Measurements from ENCODE around the gene UBA52.

Gene UBA52

GRCh38 chr19:18608805-18609716, 37.4 kb downstream of the UBA52 start:
- Histone ChIP-seq H3K4me3 (ENCODE audit: low read length in 2 of 2) (no peak overlapping the region), H3K27me3 (ENCODE audit: control insufficient read depth in 1 of 2, insufficient read depth in 2 of 2, low read length in 2 of 2) (peaks cover 60 to 91% of the 10 kb centered on the region in 2 donors), H3K36me3 (ENCODE audit: control insufficient read depth in 2 of 2, insufficient read depth in 2 of 2, low read length in 2 of 2) (no peaks in the 10 kb centered on the region), H3K9ac (ENCODE audit: low read length in 2 of 2) (no peak overlapping the region), H3K4me1 (ENCODE audit: control insufficient read depth, insufficient read depth, low read length) (peaks cover 33% of the 10 kb centered on the region), H3K9me3 (ENCODE audit: control insufficient read depth in 2 of 2, low read length in 2 of 2) (no peaks in the 10 kb centered on the region), H3K27ac (ENCODE audit: low read length) (no peak overlapping the region)

- no peak overlapping the region for H3K27ac ChIP-seq (ENCODE audit: low read length)
- H3K4me1 ChIP-seq (ENCODE audit: control insufficient read depth, insufficient read depth, low read length): peaks cover 33% of the 10 kb centered on the region
- H3K4me3 ChIP-seq (ENCODE audit: low read length in 2 of 2): no peak overlapping the region
Measured at GRCh38 chr19:18609717-18610051, 38.0 kb downstream of the UBA52 start.

GRCh38 chr19:18610245-18610555, 38.5 kb downstream of the UBA52 start:
- Histone ChIP-seq H3K27ac (ENCODE audit: low read length) (no peak overlapping the region), H3K9me3 (ENCODE audit: control insufficient read depth in 2 of 2, low read length in 2 of 2) (no peaks in the 10 kb centered on the region), H3K9ac (ENCODE audit: low read length in 2 of 2) (no peak overlapping the region), H3K36me3 (ENCODE audit: control insufficient read depth in 2 of 2, insufficient read depth in 2 of 2, low read length in 2 of 2) (no peaks in the 10 kb centered on the region), H3K4me1 (ENCODE audit: control insufficient read depth, insufficient read depth, low read length) (peaks cover 33% of the 10 kb centered on the region), H3K27me3 (ENCODE audit: control insufficient read depth in 1 of 2, insufficient read depth in 2 of 2, low read length in 2 of 2) (peaks cover 60 to 86% of the 10 kb centered on the region in 2 donors), H3K4me3 (ENCODE audit: low read length in 2 of 2) (no peak overlapping the region)

More at GRCh38 chr19:18609717-18610051, 38.0 kb downstream of the UBA52 start:
- H3K36me3 ChIP-seq (ENCODE audit: control insufficient read depth in 2 of 2, insufficient read depth in 2 of 2, low read length in 2 of 2): no peaks in the 10 kb centered on the region
- peaks cover 65 to 91% of the 10 kb centered on the region in 2 donors for H3K27me3 ChIP-seq (ENCODE audit: control insufficient read depth in 1 of 2, insufficient read depth in 2 of 2, low read length in 2 of 2)
- H3K9me3 ChIP-seq (ENCODE audit: control insufficient read depth in 2 of 2, low read length in 2 of 2): no peaks in the 10 kb centered on the region
- no peak overlapping the region for H3K9ac ChIP-seq (ENCODE audit: low read length in 2 of 2)

GRCh38 chr19:18610556-18611326, 39.1 kb downstream of the UBA52 start:
- Histone ChIP-seq H3K27me3 (ENCODE audit: control insufficient read depth in 1 of 2, insufficient read depth in 2 of 2, low read length in 2 of 2) (peaks cover 56 to 81% of the 10 kb centered on the region in 2 donors), H3K27ac (ENCODE audit: low read length) (no peak overlapping the region), H3K9ac (ENCODE audit: low read length in 2 of 2) (no peak overlapping the region), H3K4me1 (ENCODE audit: control insufficient read depth, insufficient read depth, low read length) (peaks cover 33% of the 10 kb centered on the region), H3K9me3 (ENCODE audit: control insufficient read depth in 2 of 2, low read length in 2 of 2) (no peaks in the 10 kb centered on the region), H3K4me3 (ENCODE audit: low read length in 2 of 2) (no peak overlapping the region), H3K36me3 (ENCODE audit: control insufficient read depth in 2 of 2, insufficient read depth in 2 of 2, low read length in 2 of 2) (no peaks in the 10 kb centered on the region)

- Histone ChIP-seq H3K9me3 (ENCODE audit: control insufficient read depth in 2 of 2, low read length in 2 of 2) (no peaks in the 10 kb centered on the region), H3K36me3 (ENCODE audit: control insufficient read depth in 2 of 2, insufficient read depth in 2 of 2, low read length in 2 of 2) (no peaks in the 10 kb centered on the region), H3K27ac (ENCODE audit: low read length) (no peak overlapping the region), H3K4me3 (ENCODE audit: low read length in 2 of 2) (peak overlapping the region; percentile 56 to 69), H3K4me1 (ENCODE audit: control insufficient read depth, insufficient read depth, low read length) (peaks cover 30% of the 10 kb centered on the region), H3K9ac (ENCODE audit: low read length in 2 of 2) (no peak overlapping the region), H3K27me3 (ENCODE audit: control insufficient read depth in 1 of 2, insufficient read depth in 2 of 2, low read length in 2 of 2) (peaks cover 59 to 80% of the 10 kb centered on the region in 2 donors)
Measured at GRCh38 chr19:18611327-18612050, 39.8 kb downstream of the UBA52 start.

GRCh38 chr19:18612051-18612771, 40.6 kb downstream of the UBA52 start:
- no peak overlapping the region for H3K27ac ChIP-seq (ENCODE audit: low read length)
- peak overlapping the region; percentile 56 to 69 for H3K4me3 ChIP-seq (ENCODE audit: low read length in 2 of 2)
- no peaks in the 10 kb centered on the region for H3K36me3 ChIP-seq (ENCODE audit: control insufficient read depth in 2 of 2, insufficient read depth in 2 of 2, low read length in 2 of 2)
- H3K4me1 ChIP-seq (ENCODE audit: control insufficient read depth, insufficient read depth, low read length): peaks cover 29% of the 10 kb centered on the region
- no peak overlapping the region for H3K9ac ChIP-seq (ENCODE audit: low read length in 2 of 2)
- no peaks in the 10 kb centered on the region for H3K9me3 ChIP-seq (ENCODE audit: control insufficient read depth in 2 of 2, low read length in 2 of 2)
- H3K27me3 ChIP-seq (ENCODE audit: control insufficient read depth in 1 of 2, insufficient read depth in 2 of 2, low read length in 2 of 2): peaks cover 62 to 79% of the 10 kb centered on the region in 2 donors

- peaks cover 65 to 77% of the 10 kb centered on the region in 2 donors for H3K27me3 ChIP-seq (ENCODE audit: control insufficient read depth in 1 of 2, insufficient read depth in 2 of 2, low read length in 2 of 2)
- H3K27ac ChIP-seq (ENCODE audit: low read length): no peak within 1 kb of the TSS
- H3K9ac ChIP-seq (ENCODE audit: low read length in 2 of 2): no peak within 1 kb of the TSS
- no peaks in the 10 kb centered on the region for H3K9me3 ChIP-seq (ENCODE audit: control insufficient read depth in 2 of 2, low read length in 2 of 2)
- peaks cover 21% of the 10 kb centered on the region for H3K4me1 ChIP-seq (ENCODE audit: control insufficient read depth, insufficient read depth, low read length)
- no peaks in the 10 kb centered on the region for H3K36me3 ChIP-seq (ENCODE audit: control insufficient read depth in 2 of 2, insufficient read depth in 2 of 2, low read length in 2 of 2)
- peak within 1 kb of the TSS; percentile 56 to 69 for H3K4me3 ChIP-seq (ENCODE audit: low read length in 2 of 2)
Measured at GRCh38 chr19:18612772-18613588, 41.3 kb downstream of the UBA52 start, which contains the start of gene TMEM59L. TMEM59L (plus strand) TSS chr19:18612870; CDS start chr19:18612959, 89 bp downstream.

GRCh38 chr19:18613589-18614234, 42.1 kb downstream of the UBA52 start:
- peaks cover 21% of the 10 kb centered on the region for H3K4me1 ChIP-seq (ENCODE audit: control insufficient read depth, insufficient read depth, low read length)
- H3K9ac ChIP-seq (ENCODE audit: low read length in 2 of 2): no peak overlapping the region
- no peaks in the 10 kb centered on the region for H3K9me3 ChIP-seq (ENCODE audit: control insufficient read depth in 2 of 2, low read length in 2 of 2)
- peaks cover 58 to 70% of the 10 kb centered on the region in 2 donors for H3K27me3 ChIP-seq (ENCODE audit: control insufficient read depth in 1 of 2, insufficient read depth in 2 of 2, low read length in 2 of 2)
- H3K4me3 ChIP-seq (ENCODE audit: low read length in 2 of 2): no peak overlapping the region
- H3K27ac ChIP-seq (ENCODE audit: low read length): no peak overlapping the region
- H3K36me3 ChIP-seq (ENCODE audit: control insufficient read depth in 2 of 2, insufficient read depth in 2 of 2, low read length in 2 of 2): no peaks in the 10 kb centered on the region

GRCh38 chr19:18616023-18616422, 44.4 kb downstream of the UBA52 start:
- H3K27me3 ChIP-seq (ENCODE audit: control insufficient read depth in 1 of 2, insufficient read depth in 2 of 2, low read length in 2 of 2): peaks cover 40 to 47% of the 10 kb centered on the region in 2 donors

More at GRCh38 chr19:18616023-18616422, 44.4 kb downstream of the UBA52 start:
- Histone ChIP-seq H3K9me3 (ENCODE audit: control insufficient read depth in 2 of 2, low read length in 2 of 2) (no peaks in the 10 kb centered on the region), H3K4me3 (ENCODE audit: low read length in 2 of 2) (no peak overlapping the region), H3K27ac (ENCODE audit: low read length) (no peak overlapping the region), H3K9ac (ENCODE audit: low read length in 2 of 2) (no peak overlapping the region), H3K4me1 (ENCODE audit: control insufficient read depth, insufficient read depth, low read length) (peaks cover 18% of the 10 kb centered on the region), H3K36me3 (ENCODE audit: control insufficient read depth in 2 of 2, insufficient read depth in 2 of 2, low read length in 2 of 2) (no peaks in the 10 kb centered on the region)
